Astrocyte of the spinal cord (primary cell): Measurements from ENCODE around the gene ITCH.
"Not testable (repeated sequence)": the region's sequence is repeated elsewhere in the genome, so short reads cannot be mapped to it uniquely, and the experiment has no call there.

ENCODE experiments used
- DNase-seq: peaks from one replicate; pipeline ENCODE4 v3.0.0; 2011; ENCODE audit warnings: low read depth, low spot score
- H3K4me3 ChIP-seq: 2 replicates; pipeline ENCODE4 v1.5.1; 2011; ENCODE audit warnings: low read depth, mild to moderate bottlenecking, low read length, moderate library complexity
- in situ Hi-C: cut with HindIII; loops from 2 replicates; pipeline ENCODE4 v1.10.0; 2017; ENCODE audit warnings: low sequenced_read_pairs
- TF ChIP-seq, protein P1 (sequence below): IDR thresholded peaks from 2 replicates; pipeline ENCODE4 v1.5.1; 2012; ENCODE audit warnings: low read depth, mild to moderate bottlenecking, low read length, inconsistent platforms

The ITCH gene

DNA sequence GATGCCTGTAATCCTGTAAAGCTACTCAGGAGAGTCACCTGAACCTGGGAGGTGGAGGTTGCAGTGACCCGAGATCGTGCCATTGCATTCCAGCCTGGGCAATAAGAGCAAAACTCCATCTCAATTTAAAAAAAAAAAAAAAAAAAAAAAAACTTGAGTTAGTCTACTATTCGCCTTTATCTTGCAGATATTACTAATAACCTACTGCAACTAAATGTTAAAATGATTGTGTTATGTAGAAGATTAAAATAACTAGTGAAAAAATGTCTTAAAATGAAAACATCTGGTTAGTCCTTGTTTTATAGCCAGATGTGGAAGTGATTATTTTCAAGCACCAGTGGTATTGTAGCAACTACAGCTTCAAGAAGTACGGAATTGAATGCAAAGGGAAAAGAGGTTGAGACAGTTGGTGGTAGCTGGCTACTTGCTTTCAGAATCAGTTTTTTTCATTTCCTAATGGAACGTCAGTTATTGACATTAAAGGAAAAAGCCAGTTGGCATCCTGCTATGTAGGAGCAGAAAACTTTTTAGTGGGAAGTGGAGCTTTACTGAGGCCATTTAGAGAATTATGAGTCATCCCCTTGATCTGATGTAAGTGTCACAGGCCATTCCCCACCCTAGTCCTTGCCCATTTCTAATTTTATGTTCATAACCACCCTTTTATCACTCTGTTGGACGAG is 109.3 kb downstream of the ITCH start:
- DNase-seq: peak; percentile 59
- in situ Hi-C loops: no loop called here
- TF ChIP-seq, protein P1, sequence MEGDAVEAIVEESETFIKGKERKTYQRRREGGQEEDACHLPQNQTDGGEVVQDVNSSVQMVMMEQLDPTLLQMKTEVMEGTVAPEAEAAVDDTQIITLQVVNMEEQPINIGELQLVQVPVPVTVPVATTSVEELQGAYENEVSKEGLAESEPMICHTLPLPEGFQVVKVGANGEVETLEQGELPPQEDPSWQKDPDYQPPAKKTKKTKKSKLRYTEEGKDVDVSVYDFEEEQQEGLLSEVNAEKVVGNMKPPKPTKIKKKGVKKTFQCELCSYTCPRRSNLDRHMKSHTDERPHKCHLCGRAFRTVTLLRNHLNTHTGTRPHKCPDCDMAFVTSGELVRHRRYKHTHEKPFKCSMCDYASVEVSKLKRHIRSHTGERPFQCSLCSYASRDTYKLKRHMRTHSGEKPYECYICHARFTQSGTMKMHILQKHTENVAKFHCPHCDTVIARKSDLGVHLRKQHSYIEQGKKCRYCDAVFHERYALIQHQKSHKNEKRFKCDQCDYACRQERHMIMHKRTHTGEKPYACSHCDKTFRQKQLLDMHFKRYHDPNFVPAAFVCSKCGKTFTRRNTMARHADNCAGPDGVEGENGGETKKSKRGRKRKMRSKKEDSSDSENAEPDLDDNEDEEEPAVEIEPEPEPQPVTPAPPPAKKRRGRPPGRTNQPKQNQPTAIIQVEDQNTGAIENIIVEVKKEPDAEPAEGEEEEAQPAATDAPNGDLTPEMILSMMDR: no peak
- no peak overlapping the region for H3K4me3 ChIP-seq

DNA sequence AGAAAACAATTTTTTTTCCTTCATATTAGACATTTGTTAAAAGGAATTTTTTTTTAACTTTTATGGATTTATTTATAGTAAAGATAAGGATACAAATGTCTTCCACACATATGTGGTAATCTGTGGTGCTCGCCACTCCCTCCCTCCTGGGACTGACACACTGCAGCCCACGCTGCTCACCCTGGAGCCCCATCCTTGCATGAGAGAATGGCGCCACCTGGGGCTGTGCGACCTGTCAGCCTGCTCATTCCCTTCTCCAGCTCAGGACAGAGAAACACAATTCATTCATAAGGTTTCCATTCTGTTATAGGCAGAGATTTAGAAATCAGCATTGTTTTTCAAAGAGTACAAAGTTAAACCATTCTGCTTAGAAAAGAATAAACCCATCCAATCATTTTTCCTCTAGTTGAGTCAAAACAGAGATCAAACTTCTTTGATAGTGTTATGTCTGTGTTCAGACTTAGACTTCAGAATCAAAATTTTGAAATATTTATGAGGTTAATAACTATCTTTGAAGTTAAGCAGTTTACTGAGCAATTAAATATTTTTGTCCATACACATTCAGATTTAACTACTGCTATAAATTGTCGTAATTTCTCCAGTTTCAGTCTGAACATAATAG is 110.3 kb downstream of the ITCH start:
- H3K4me3 ChIP-seq: no peak overlapping the region
- TF ChIP-seq, protein P1: peak; percentile 42
- peak; percentile 23 for DNase-seq
- in situ Hi-C loops: no loop called here

DNA sequence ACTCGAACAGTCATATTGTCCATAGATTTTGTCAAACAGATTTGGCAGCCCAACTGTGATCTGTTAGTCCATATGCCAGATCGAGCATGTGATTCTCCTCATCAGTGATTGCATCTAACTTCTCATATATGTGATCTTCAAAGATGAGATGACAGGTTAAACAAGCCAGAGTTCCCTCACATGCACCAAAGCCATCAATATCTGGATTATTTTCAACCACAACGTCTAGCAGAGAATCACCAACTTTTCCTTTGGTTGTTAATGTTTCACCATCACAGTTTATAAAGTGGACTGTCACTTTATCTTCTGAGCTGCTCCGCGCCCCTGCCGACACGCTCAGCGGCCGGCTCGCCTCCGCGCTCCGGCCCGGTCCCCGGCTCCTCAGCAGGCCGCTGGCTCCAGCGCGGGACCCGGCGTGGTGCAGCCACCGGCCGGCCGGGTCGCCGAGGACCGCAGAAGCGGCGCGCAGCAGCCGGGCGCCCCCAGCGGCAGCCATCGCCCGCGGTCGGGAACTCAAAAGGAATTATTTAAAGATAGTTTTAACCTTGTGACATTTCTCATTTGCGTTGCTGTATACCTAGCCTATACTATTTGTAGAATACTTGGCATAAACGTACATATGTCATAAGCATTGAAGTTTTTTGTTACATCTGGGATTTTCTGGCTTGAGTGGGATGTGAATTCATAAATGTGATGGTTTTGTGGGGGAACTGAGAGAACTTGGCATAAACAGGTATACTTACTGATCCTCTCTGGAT is 113.1 kb downstream of the ITCH start:
- TF ChIP-seq, protein P1: peak; percentile 51
- in situ Hi-C loops: no loop called here
- no peak overlapping the region for H3K4me3 ChIP-seq
- DNase-seq: peak; percentile 23

DNA sequence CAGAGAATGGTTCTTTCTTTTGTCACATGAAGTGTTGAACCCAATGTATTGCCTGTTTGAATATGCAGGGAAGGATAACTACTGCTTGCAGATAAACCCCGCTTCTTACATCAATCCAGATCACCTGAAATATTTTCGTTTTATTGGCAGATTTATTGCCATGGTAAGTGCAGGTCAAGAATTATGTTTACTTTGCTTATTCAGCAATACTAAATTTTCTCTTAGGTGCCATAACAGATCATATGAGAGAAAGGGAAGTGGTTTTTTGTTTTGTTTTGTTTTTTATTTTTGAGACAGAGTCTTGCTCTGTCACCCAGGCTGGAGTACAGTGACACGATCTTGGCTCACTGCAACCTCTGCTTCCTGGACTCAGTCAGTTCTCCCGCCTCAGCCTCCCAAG is 116.6 kb downstream of the ITCH start:
- TF ChIP-seq, protein P1: no peak
- in situ Hi-C loops: no loop called here
- H3K4me3 ChIP-seq: no peak overlapping the region
- no peak for DNase-seq

DNA sequence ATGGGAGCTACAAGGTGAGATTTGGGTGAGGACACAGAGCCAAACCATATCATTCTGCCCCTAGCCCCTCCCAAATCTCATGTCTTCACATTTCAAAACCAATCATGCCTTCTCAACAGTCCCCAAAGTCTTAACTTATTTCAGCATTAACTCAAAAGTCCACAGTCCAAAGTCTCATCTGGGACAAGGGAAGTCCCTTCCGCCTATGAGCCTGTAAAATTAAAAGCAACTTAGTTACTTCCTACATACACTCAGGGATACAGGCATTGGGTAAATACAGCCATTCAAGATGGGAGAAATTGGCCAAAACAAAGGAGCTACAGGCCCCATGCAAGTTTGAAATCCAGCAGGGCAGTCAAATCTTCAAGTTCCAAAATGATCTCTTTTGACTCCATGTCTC is 119.1 kb downstream of the ITCH start:
- DNase-seq, in situ Hi-C loops, H3K4me3 ChIP-seq: not testable (repeated sequence)

DNA sequence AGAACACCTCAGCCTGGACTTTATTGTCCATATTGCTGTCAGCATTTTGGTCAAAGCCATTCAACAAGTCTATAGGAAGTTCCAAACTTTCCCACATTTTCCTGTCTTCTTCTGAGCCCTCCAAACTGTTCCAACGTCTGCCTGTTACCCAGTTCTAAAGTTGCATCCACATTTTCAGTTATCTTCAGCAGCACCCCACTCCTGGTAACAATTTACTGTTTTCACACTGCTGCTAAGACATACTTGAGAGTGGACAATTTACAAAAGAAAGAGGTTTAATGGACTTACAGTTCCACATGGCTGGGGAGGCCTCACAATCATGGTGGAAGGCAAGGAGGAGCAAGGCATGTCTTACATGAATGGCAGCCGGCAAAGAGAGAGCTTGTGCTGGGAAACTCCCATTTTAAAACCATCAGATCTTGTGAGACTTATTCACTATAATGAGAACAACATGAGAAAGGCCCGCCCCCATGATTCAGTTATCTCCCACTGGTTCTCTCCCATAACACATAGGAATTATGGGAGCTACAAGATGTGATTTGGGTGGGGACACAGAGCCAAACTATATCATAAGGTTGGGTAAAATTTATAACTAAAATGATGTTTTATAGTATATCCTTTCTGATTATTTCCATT is 120.6 kb downstream of the ITCH start:
- H3K4me3 ChIP-seq, in situ Hi-C loops, DNase-seq: not testable (repeated sequence)

DNA sequence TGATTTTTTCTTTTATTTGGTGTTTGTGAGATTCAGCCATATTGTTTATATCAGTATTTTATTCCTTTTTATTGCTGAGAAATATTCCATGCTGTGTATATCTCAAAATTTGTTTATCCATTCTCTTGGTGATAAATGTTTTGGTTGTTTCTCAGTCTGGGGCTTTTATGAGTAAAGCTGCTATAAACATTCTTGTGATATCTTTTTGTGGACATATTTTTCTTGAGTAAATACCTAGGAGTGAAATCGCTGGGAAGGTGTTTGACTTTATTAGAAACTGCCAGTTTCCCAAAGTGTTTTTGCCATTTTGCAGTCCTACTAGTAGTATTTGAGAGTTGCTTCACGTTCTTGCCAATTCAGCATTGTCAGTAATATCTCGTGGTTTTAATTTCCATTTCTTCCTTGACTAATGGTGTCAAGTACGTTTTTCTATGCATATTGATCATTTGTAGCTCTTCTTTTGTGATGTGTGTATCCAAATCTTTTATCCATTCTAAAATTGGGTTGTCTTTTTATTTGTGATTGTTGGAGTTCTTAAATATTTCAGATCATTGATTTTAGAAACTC is 122.1 kb downstream of the ITCH start:
- in situ Hi-C loops: no loop called here

More for the DNA sequence above, 122.1 kb downstream of the ITCH start:
- TF ChIP-seq, protein P1: no peak
- no peak overlapping the region for H3K4me3 ChIP-seq
- no peak for DNase-seq
